H1 (cell line): Measurements from ENCODE around the gene SLC37A2. TPM values are rescaled to one million over a fixed set of nuclear protein-coding genes. Genes with fewer than 3 reads are reported as not detected.

Source experiments
- CTCF ChIP-seq, 3 experiments: IDR thresholded peaks; 1 replicate in 2 of 3; 2 replicates in 1 of 3; pipeline versions ENCODE4 v1.5.1 to v1.6.1; 2011; ENCODE audit warnings: low read length in 3 of 3, mild to moderate bottlenecking in 3 of 3, inconsistent platforms in 2 of 3, low read depth in 1 of 3, moderate library complexity in 1 of 3; ENCODE audit not compliant: insufficient read depth in 1 of 3; ENCODE audit errors: control extremely low read depth in 1 of 3
- polyA plus RNA-seq, 7 experiments: library from polyadenylated mRNA; depleted of rRNA in 3 of 7; stranded (reverse) in 5 of 7; unstranded in 2 of 7; fragments of >200 nt in 5 of 7; fragments of 200-250 nt in 2 of 7; gene quantifications; 1 replicate in 5 of 7; 2 replicates in 1 of 7; 4 replicates in 1 of 7; pipeline versions ENCODE4 v1.2.1 to v1.2.3, GENCODE V29; 2011 to 2013; ENCODE audit warnings: missing spikeins in 2 of 7, mixed read lengths in 2 of 7
- total RNA-seq: library from RNA; stranded (reverse); fragmentation: NEBNext Ultra II Directional; extraction: Animal tissue kit (Norgen Biotek cat#: 25700); gene quantifications from 2 replicates; pipeline ENCODE4 v1.2.1, GENCODE V29; 2021

Gene SLC37A2
- total and polyA plus RNA-seq, 2 of the 8 experiments (the other 6 are each of a cell fraction or from before 2014, with no cell fraction given): 1.3 to 1.9 TPM

- TF ChIP-seq CTCF (IDR thresholded peaks at IDR 0.05; ENCODE audit: control extremely low read depth in 1 of 3, insufficient read depth in 1 of 3, low read depth in 1 of 3, low read length in 3 of 3): peak; percentile 54 to 84 (median 69)
- TF ChIP-seq, all 59 proteins: peak for 8
Observed at GRCh38 chr11:125123947-125124617, 61.0 kb downstream of the SLC37A2 start (continued).
